Chondrocyte (in vitro differentiated cells): ENCODE results near the gene SLC25A41. TPM values are rescaled to one million over a fixed set of nuclear protein-coding genes. Genes with fewer than 3 reads are reported as not detected.
A peak's percentile ranks its signal among the peaks of the same experiment; 100 is the strongest.

Source experiments
- DNase-seq: peaks from one replicate; pipeline ENCODE4 v3.0.0; 2021; ENCODE audit warnings: mixed read lengths, low spot score
- H3K27ac Mint-ChIP-seq: one replicate; pipeline ENCODE4 v1.8.0; 2021; ENCODE audit warnings: mild to moderate bottlenecking, moderate library complexity, mixed read lengths; ENCODE audit not compliant: unreplicated experiment
- H3K27me3 Mint-ChIP-seq: 2 replicates; pipeline ENCODE4 v1.8.0; 2021; ENCODE audit warnings: low read depth, mixed read lengths
- H3K36me3 Mint-ChIP-seq: 2 replicates; pipeline ENCODE4 v1.8.0; 2021; ENCODE audit warnings: low read depth, mixed read lengths
- H3K4me1 Mint-ChIP-seq: 2 replicates; pipeline ENCODE4 v1.8.0; 2021; ENCODE audit warnings: low read depth, mild to moderate bottlenecking, mixed read lengths
- H3K4me3 Mint-ChIP-seq: one replicate; pipeline ENCODE4 v1.8.0; 2021; ENCODE audit warnings: mild to moderate bottlenecking, moderate library complexity, mixed read lengths; ENCODE audit not compliant: unreplicated experiment
- H3K9me3 Mint-ChIP-seq: 2 replicates; pipeline ENCODE4 v1.8.0; 2021; ENCODE audit warnings: low read depth, mixed read lengths
- total RNA-seq: library from RNA; stranded (reverse); gene quantifications from 3 replicates; pipeline ENCODE4 v1.2.1, GENCODE V29; 2021
- TF ChIP-seq, protein P1 (sequence below): fragments of 200-600 bp; sonication (generic); IDR thresholded peaks from 2 replicates; pipeline ENCODE4 v1.5.0; 2021; ENCODE audit warnings: antibody characterized with exemption, mild to moderate bottlenecking, moderate library complexity

The SLC25A41 gene
- total RNA-seq, 1 donor from 2014 or later: 0.20 TPM

DNA sequence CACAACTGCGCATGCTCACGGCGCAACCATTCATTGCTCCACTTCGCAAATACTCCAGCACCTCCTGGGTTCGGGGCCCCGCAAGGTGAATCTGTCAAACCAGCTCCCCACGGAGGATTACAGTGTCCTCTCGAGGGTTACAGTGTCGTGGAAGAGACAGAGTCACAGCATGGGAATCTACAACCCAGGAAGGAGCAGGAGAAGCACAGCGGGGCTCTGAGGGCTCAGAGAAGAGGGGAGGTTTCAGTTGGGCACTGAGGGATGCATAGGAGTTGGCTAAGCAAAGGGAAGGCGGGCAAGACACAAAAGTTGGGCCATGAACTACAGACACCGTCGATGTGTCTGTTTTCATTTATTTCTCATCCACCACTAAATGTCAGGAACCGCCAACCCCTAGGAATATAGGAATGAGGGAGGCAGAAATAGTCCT is 39.6 kb downstream of the SLC25A41 start:
- peaks cover 28% of the 10 kb centered on the region for H3K4me1 Mint-ChIP-seq
- H3K9me3 Mint-ChIP-seq: no peaks in the 10 kb centered on the region
- peak overlapping the region; percentile 90 for H3K4me3 Mint-ChIP-seq
- no peaks in the 10 kb centered on the region for H3K27me3 Mint-ChIP-seq
- TF ChIP-seq, protein P1, sequence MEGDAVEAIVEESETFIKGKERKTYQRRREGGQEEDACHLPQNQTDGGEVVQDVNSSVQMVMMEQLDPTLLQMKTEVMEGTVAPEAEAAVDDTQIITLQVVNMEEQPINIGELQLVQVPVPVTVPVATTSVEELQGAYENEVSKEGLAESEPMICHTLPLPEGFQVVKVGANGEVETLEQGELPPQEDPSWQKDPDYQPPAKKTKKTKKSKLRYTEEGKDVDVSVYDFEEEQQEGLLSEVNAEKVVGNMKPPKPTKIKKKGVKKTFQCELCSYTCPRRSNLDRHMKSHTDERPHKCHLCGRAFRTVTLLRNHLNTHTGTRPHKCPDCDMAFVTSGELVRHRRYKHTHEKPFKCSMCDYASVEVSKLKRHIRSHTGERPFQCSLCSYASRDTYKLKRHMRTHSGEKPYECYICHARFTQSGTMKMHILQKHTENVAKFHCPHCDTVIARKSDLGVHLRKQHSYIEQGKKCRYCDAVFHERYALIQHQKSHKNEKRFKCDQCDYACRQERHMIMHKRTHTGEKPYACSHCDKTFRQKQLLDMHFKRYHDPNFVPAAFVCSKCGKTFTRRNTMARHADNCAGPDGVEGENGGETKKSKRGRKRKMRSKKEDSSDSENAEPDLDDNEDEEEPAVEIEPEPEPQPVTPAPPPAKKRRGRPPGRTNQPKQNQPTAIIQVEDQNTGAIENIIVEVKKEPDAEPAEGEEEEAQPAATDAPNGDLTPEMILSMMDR: no peak
- H3K36me3 Mint-ChIP-seq: peaks cover 5% of the 10 kb centered on the region
- H3K27ac Mint-ChIP-seq: peak overlapping the region; percentile 94
- DNase-seq: no peak

DNA sequence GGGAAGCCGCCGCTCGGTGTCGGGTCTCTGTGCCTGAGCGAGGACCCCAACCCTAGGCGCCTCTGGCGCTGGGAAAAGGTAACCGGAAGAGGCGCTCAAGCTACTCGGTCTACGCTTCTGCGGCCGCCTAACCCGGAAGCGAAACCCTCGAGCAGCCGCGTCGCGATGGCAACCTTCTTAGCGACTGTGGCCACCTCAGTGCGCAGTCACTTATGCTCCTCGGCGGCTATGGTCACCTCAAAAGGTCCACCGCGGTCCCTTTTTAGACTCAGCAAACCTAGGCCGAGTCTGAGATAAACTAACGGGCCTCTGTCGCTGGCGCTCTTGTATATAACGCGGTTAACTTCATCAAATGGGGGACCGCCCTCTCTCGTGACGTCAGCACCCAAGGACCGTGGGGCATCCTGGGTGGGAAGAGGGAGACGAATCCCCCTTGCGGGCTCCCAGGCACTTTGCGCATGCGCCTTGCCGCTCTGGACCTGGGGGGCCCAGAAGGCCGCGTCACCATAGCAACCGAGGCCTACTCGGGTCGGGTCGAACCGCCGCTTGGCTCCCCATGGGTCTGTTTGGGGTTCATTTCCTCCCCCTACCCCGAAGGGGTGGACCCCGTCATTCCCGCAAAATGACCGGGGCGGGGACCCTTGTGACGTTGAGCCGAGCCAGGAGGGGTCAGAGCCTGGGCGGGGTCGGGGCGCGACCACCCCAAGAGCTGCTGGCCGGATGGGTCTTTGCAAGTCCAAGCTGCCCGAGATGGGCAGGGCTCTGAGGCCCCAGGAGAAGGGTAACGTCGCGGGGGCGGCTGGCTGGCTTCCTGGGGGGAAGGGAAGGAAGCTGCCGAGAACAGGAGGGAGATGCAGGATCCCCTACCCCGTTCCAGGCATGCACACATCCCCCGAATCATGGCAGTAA is 40.2 kb downstream of the SLC25A41 start, which contains the start of gene GTF2F1:
Gene GTF2F1, minus strand, starts transcription at position 91 of the 909 bp plus-strand sequence. CDS start 169 bp downstream, outside the sequence.
- TF ChIP-seq, protein P1: peak; percentile 34
- peak within 1 kb of the TSS; percentile 94 for H3K27ac Mint-ChIP-seq
- peaks cover 8% of the 10 kb centered on the region for H3K36me3 Mint-ChIP-seq
- no peaks in the 10 kb centered on the region for H3K27me3 Mint-ChIP-seq
- DNase-seq: peak; percentile 97
- H3K4me1 Mint-ChIP-seq: peaks cover 28% of the 10 kb centered on the region
- peak within 1 kb of the TSS; percentile 90 for H3K4me3 Mint-ChIP-seq
- H3K9me3 Mint-ChIP-seq: no peaks in the 10 kb centered on the region

DNA sequence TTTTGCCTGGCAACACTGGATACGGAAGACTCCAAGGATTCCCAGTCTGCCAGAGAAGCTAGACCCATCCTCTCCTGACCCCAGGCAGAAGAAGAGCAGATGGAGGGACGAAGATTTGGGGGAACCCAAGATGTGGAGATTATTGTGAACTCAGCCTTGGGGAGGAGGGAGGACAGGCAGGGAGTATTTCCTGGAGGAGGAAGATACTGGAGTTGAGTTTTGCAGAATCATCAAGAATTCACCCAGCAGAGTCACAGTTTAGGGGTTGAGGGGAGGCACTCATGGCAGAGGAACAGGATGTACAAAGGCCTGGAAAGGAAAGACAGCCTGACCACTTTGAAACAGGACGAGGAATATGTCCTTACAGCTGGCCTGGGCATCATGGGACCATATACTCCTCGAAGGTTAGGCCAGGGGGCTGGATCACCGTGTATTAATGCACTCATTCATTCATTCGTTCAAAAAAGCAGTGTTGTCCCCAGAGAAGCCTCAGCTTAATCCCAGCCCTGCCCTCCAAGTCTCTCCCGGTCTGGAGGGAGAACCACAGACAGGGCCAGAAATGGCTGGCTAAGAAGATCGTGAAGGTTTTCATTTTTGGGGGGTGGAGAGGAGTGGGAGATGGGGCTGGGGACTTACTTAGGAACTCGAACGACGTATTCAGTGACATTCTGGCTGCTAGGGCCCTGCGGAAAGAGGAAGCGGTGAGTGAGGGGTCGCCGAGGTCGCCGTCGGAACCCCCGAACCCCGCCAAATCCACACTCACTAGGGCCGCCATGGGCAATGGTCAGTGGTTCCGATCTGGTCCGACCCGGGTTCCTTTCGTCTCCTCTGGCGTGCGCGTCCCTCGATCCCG is 41.1 kb downstream of the SLC25A41 start:
- TF ChIP-seq, protein P1: no peak

DNA sequence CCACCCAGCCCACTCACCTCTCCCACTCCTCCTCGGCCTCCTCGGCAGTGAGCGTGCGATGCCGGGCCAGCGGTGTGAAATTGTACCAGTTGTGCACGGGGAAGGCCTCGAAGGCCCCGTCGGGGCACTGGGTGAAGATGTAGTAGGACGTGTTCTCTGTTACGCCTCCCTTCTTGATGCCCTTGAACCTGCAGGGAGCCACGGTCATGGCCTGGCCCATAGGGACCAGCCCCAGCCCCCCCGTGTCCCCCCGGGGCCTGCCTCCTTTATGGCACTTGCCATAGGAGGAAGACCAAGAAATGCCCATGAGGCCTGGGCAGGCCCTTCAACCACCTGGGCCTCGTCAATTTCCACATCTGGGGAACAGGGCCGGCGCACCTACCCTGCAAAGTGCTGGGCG is 46.2 kb downstream of the SLC25A41 start:
- Mint-ChIP-seq H3K27me3 (no peaks in the 10 kb centered on the region), H3K9me3 (no peaks in the 10 kb centered on the region), H3K27ac (no peak overlapping the region), H3K4me3 (no peak overlapping the region), H3K4me1 (peaks cover 12% of the 10 kb centered on the region), H3K36me3 (peaks cover 30% of the 10 kb centered on the region)
- no peak for DNase-seq
- TF ChIP-seq, protein P1: no peak

More for the DNA sequence above, 41.1 kb downstream of the SLC25A41 start:
- DNase-seq: no peak
- Mint-ChIP-seq H3K36me3 (peaks cover 11% of the 10 kb centered on the region), H3K4me1 (peaks cover 28% of the 10 kb centered on the region), H3K27me3 (no peaks in the 10 kb centered on the region), H3K4me3 (peak overlapping the region; percentile 90), H3K27ac (peak overlapping the region; percentile 94), H3K9me3 (no peaks in the 10 kb centered on the region)

DNA sequence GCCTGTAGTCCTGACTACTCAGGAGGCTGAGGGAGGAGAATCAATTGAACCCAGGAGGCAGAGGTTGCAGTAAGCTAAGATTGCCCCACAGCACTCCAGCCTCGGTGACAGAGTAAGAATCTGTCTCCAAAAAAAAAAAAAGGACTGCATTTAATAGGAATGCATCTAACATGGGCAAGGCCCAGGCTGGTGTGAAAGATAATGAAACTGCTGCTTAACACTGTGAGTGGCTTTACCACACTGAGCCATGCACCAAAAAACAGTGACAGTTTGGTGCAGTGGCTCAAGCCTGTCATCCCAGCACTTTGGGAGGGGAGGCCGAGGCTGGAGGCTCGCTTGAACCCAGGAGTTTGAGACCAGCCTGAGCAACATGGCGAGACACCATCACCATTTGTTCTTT is 49.2 kb downstream of the SLC25A41 start:
- no peak for DNase-seq
- Mint-ChIP-seq H3K4me1 (no peaks in the 10 kb centered on the region), H3K36me3 (peaks cover 41% of the 10 kb centered on the region), H3K27ac (no peak overlapping the region), H3K27me3 (no peaks in the 10 kb centered on the region), H3K4me3 (no peak overlapping the region), H3K9me3 (peaks cover 3% of the 10 kb centered on the region)
- TF ChIP-seq, protein P1: no peak
